Measurements from ENCODE around the gene ASIC4.

ASIC4 gene

GRCh38 chr2:219537657-219538488 is 23.6 kb downstream of the ASIC4 start:
- TF ChIP-seq CTCF (IDR thresholded peaks at IDR 0.05; ENCODE audit: low read depth, low read length) = no peak
- Histone ChIP-seq H3K27me3 (no peaks in the 10 kb centered on the region), H3K4me1 (no peaks in the 10 kb centered on the region; the same call in none of the 2 replicates), H3K36me3 (peaks cover 26% of the 10 kb centered on the region), H3K9me3 (no peaks in the 10 kb centered on the region), H3K4me3 (ENCODE audit: low read depth, low read length) (no peak overlapping the region)
- DNase-seq = no peak

GRCh38 chr2:219538504-219538951 is 24.2 kb downstream of the ASIC4 start:
- no peaks in the 10 kb centered on the region; the same call in none of the 2 replicates for H3K4me1 ChIP-seq
- no peak for TF ChIP-seq CTCF (IDR thresholded peaks at IDR 0.05; ENCODE audit: low read depth, low read length)
- peaks cover 26% of the 10 kb centered on the region for H3K36me3 ChIP-seq
- no peak for DNase-seq
- H3K4me3 ChIP-seq (ENCODE audit: low read depth, low read length) = no peak overlapping the region
- H3K9me3 ChIP-seq = no peaks in the 10 kb centered on the region
- no peaks in the 10 kb centered on the region for H3K27me3 ChIP-seq

GRCh38 chr2:219538956-219539788 is 24.9 kb downstream of the ASIC4 start:
- no peak for TF ChIP-seq CTCF (IDR thresholded peaks at IDR 0.05; ENCODE audit: low read depth, low read length)
- H3K4me1 ChIP-seq = no peaks in the 10 kb centered on the region; the same call in none of the 2 replicates
- no peak overlapping the region for H3K4me3 ChIP-seq (ENCODE audit: low read depth, low read length)
- DNase-seq = no peak
- no peaks in the 10 kb centered on the region for H3K27me3 ChIP-seq
- H3K36me3 ChIP-seq = peaks cover 26% of the 10 kb centered on the region
- H3K9me3 ChIP-seq = no peaks in the 10 kb centered on the region

- H3K9me3 ChIP-seq = no peaks in the 10 kb centered on the region
- no peak overlapping the region for H3K4me3 ChIP-seq (ENCODE audit: low read depth, low read length)
- H3K36me3 ChIP-seq = peaks cover 26% of the 10 kb centered on the region
- no peak for DNase-seq
- no peaks in the 10 kb centered on the region for H3K27me3 ChIP-seq
- no peak for TF ChIP-seq CTCF (IDR thresholded peaks at IDR 0.05; ENCODE audit: low read depth, low read length)
- no peaks in the 10 kb centered on the region; the same call in none of the 2 replicates for H3K4me1 ChIP-seq
Measured at GRCh38 chr2:219539926-219540678, 25.8 kb downstream of the ASIC4 start.

- DNase-seq = no peak
- Histone ChIP-seq H3K27me3 (no peaks in the 10 kb centered on the region), H3K36me3 (peaks cover 26% of the 10 kb centered on the region), H3K4me1 (no peaks in the 10 kb centered on the region; the same call in none of the 2 replicates), H3K9me3 (no peaks in the 10 kb centered on the region), H3K4me3 (ENCODE audit: low read depth, low read length) (no peak overlapping the region)
- TF ChIP-seq CTCF (IDR thresholded peaks at IDR 0.05; ENCODE audit: low read depth, low read length) = no peak
Measured at GRCh38 chr2:219540784-219541504, 26.7 kb downstream of the ASIC4 start.
